PC-3 (cell line): Measurements from ENCODE around the gene TNFRSF6B. TPM values are rescaled to one million over a fixed set of nuclear protein-coding genes. Genes with fewer than 3 reads are reported as not detected.

ENCODE experiments used
- ATAC-seq: fragments of 200-7000 bp; cut with Tn5 transposase; 2 replicates; pipeline ENCODE4 v1.9.1; 2020; ENCODE audit warnings: mild to moderate bottlenecking, moderate library complexity
- BruUV-seq: library from RNA; stranded (reverse); fragments of 400-500 nt; replicated peaks from 2 replicates; lab custom pipeline; 2021; lab: Mats Ljungman, UMichigan
- CTCF ChIA-PET: fragments of 300-600 bp; sonication (Branson Sonifier 250); formaldehyde crosslinking; loops from one replicate; lab custom pipeline; 2022; ENCODE audit warnings: antibody characterized with exemption; lab: Charles Lee
- POLR2A ChIA-PET: fragments of 300-600 bp; sonication (Branson Sonifier 250); formaldehyde crosslinking; loops from one replicate; lab custom pipeline; 2022; ENCODE audit warnings: antibody characterized with exemption; ENCODE audit not compliant: unreplicated experiment; lab: Charles Lee
- DNase-seq: peaks from one replicate; pipeline ENCODE4 v3.0.0-alpha.2; 2015
- H2AFZ ChIP-seq: fragments of 300-600 bp; sonication (generic); 2 replicates; pipeline ENCODE4 v1.6.0; 2016; ENCODE audit warnings: antibody characterized with exemption, low read length
- H3F3A ChIP-seq: fragments of 300-600 bp; sonication (generic); one replicate; pipeline ENCODE4 v1.6.0; 2017; ENCODE audit warnings: antibody characterized with exemption, low read length, control low read depth, mild to moderate bottlenecking; ENCODE audit not compliant: unreplicated experiment
- H3K27ac ChIP-seq: fragments of 300-600 bp; sonication (generic); 2 replicates; pipeline ENCODE4 v1.5.1; 2016; ENCODE audit warnings: mild to moderate bottlenecking, low read length
- H3K27me3 ChIP-seq: fragments of 300-600 bp; sonication (generic); 2 replicates; pipeline ENCODE4 v1.6.1; 2016; ENCODE audit warnings: low read length, mixed read lengths
- H3K36me3 ChIP-seq: fragments of 300-600 bp; sonication (generic); 2 replicates; pipeline ENCODE4 v1.6.1; 2016; ENCODE audit warnings: low read depth, mixed run types, low read length, mixed read lengths
- H3K4me1 ChIP-seq: fragments of 300-600 bp; sonication (generic); 2 replicates; pipeline ENCODE4 v1.5.1; 2016; ENCODE audit warnings: low read length; ENCODE audit not compliant: insufficient read depth
- H3K4me2 ChIP-seq: fragments of 300-600 bp; sonication (generic); 2 replicates; pipeline ENCODE4 v1.6.0; 2016; ENCODE audit warnings: low read length
- H3K4me3 ChIP-seq: fragments of 300-600 bp; sonication (generic); 2 replicates; pipeline ENCODE4 v1.5.1; 2016; ENCODE audit warnings: mild to moderate bottlenecking, low read length, mixed read lengths
- H3K79me2 ChIP-seq: fragments of 300-600 bp; sonication (generic); 2 replicates; pipeline ENCODE4 v1.6.1; 2017; ENCODE audit warnings: low read length, mixed read lengths
- H3K9ac ChIP-seq: fragments of 300-600 bp; sonication (generic); 2 replicates; pipeline ENCODE4 v1.6.0; 2016; ENCODE audit warnings: mild to moderate bottlenecking, low read length
- H3K9me2 ChIP-seq: fragments of 300-600 bp; sonication (generic); replicated peaks from 2 replicates; pipeline ENCODE4 v1.6.1; 2016; ENCODE audit warnings: mixed run types, low read length, mixed read lengths
- H3K9me3 ChIP-seq: fragments of 300-600 bp; sonication (generic); 2 replicates; pipeline ENCODE4 v1.6.1; 2016; ENCODE audit warnings: low read length, mixed read lengths
- H4K20me1 ChIP-seq: fragments of 300-600 bp; sonication (generic); 2 replicates; pipeline ENCODE4 v1.6.1; 2016; ENCODE audit warnings: low read length, mixed read lengths
- CTCF ChIP-seq: fragments of 300-600 bp; sonication (generic); conservative IDR thresholded peaks from 2 replicates; pipeline ENCODE4 v1.5.1; 2017; ENCODE audit warnings: antibody characterized with exemption, low read depth, mild to moderate bottlenecking, low read length
- EZH2 ChIP-seq: fragments of 300-600 bp; sonication (generic); IDR thresholded peaks from one replicate; pipeline ENCODE4 v1.6.1; 2017; ENCODE audit warnings: antibody characterized with exemption, mild to moderate bottlenecking, low read length; ENCODE audit not compliant: unreplicated experiment
- EZH2phosphoT487 ChIP-seq: fragments of 300-600 bp; sonication (generic); IDR thresholded peaks from 2 replicates; pipeline ENCODE4 v1.6.1; 2018; ENCODE audit warnings: mild to moderate bottlenecking, antibody characterized with exemption, low read length, borderline replicate concordance
- intact Hi-C: fragments of 100-400 bp; cut with micrococcal nuclease; formaldehyde crosslinking; loops from 2 replicates; pipeline ENCODE4 v1.9.0; 2023
- total RNA-seq: library from RNA; depleted of rRNA; stranded (reverse); fragments of >200 nt; gene quantifications from 2 replicates; pipeline ENCODE4 v1.2.3, GENCODE V29; 2014

Gene TNFRSF6B
- total RNA-seq, 1 experiment from 2014 or later, result 41.6 TPM

DNA sequence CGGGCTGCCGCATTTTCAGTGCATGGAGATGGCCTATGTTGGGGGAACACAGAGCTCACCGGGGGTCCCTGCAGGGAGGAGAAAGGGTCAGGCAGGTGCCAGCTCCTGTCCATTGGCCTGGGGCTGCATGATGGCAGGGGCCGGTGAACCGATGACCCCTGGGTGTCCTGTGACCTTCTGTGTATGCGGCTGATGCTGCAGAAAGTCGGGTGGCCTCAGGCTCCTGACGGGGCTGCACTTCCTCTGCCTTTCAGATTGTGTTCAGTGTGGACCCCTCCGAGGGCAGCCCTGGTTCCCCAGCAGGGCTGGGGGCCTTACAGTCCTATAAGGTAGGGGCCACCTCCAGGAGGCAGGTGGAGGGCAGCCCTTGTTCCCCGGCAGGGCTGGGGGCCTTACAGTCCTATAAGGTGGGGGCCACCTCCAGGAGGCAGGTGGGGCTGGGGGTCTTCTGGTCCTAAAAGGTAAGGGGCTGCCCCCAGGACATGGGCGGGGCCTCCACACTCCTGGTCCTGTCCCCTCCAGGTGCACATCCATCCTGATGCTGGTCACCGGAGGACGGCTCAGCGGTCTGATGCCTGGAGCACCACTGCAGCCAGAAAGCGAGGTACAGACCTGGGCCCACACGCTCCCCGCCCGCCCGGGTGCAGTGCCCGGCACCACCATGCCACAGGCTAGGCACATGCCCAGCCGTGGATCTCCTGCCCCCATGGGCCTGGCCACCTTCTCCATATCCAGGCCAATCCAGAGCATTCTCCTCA lies 11.0 kb upstream of the TNFRSF6B start:
- H3K4me1 ChIP-seq, result peaks cover 34% of the 10 kb centered on the region
- no peak overlapping the region for H3K4me3 ChIP-seq
- H2AFZ ChIP-seq, result no peak overlapping the region
- H3K27ac ChIP-seq, result no peak overlapping the region
- no peaks in the 10 kb centered on the region for H4K20me1 ChIP-seq
- DNase-seq, result no peak
- peaks cover 7% of the 10 kb centered on the region for H3K79me2 ChIP-seq
- no peaks in the 10 kb centered on the region for H3F3A ChIP-seq
- intact Hi-C loops, result no loop called here
- no peaks in the 10 kb centered on the region for H3K9me3 ChIP-seq
- no peaks in the 10 kb centered on the region for H3K9me2 ChIP-seq
- peaks cover 7% of the 10 kb centered on the region; the same call in 1 of the 2 replicates for H3K36me3 ChIP-seq
- no peak overlapping the region for H3K4me2 ChIP-seq
- TF ChIP-seq EZH2 (no peak), EZH2phosphoT487 (no peak), CTCF (no peak)
- no TSS peak for BruUV-seq
- ChIA-PET CTCF (no interaction called here), POLR2A (no interaction called here)
- H3K27me3 ChIP-seq, result no peaks in the 10 kb centered on the region
- ATAC-seq, result no peak
- H3K9ac ChIP-seq, result no peak overlapping the region

DNA sequence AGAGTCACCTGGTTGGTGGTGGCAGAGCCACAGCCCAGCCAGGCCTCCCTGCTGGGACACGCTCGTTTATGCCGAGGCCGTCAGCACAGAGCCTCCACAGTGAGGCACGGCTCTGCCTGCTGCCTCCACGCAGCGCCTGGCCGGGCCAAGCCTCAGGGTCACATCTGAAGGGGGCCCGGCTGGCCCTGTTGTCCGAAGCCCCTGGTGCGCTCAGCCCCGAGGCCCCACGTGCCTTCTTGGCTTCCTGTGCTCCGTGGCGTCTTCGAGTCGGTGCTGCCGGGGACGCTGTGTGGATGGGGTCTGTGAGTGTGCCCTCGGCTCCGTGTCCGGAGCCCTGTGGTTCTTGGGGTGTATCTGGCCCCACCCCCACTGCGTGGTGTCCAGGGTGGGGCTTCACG lies 10.4 kb upstream of the TNFRSF6B start:
- DNase-seq (no peak), ATAC-seq (no peak)
- Histone ChIP-seq H2AFZ (no peak overlapping the region), H3K4me1 (peaks cover 34% of the 10 kb centered on the region), H3K9ac (no peak overlapping the region), H3K9me2 (no peaks in the 10 kb centered on the region), H3K27me3 (no peaks in the 10 kb centered on the region), H3K36me3 (peaks cover 7% of the 10 kb centered on the region), H3K4me2 (no peak overlapping the region), H3K4me3 (no peak overlapping the region), H4K20me1 (no peaks in the 10 kb centered on the region), H3K27ac (peak overlapping the region; percentile 26), H3F3A (no peaks in the 10 kb centered on the region), H3K9me3 (no peaks in the 10 kb centered on the region), H3K79me2 (peaks cover 7% of the 10 kb centered on the region)
- ChIA-PET POLR2A (interaction anchor here (0.6 kb wide), 1 partner anchor 72 kb away, joined by 5 read pairs; no protein-coding TSS in a partner anchor), CTCF (no interaction called here)
- TF ChIP-seq CTCF (no peak), EZH2 (no peak), EZH2phosphoT487 (no peak)
- intact Hi-C loops, result no loop called here
- BruUV-seq, result no TSS peak
